Measurements from ENCODE around the gene BYSL.
A peak's percentile ranks its signal among the peaks of the same experiment; 100 is the strongest.

BYSL gene

DNA sequence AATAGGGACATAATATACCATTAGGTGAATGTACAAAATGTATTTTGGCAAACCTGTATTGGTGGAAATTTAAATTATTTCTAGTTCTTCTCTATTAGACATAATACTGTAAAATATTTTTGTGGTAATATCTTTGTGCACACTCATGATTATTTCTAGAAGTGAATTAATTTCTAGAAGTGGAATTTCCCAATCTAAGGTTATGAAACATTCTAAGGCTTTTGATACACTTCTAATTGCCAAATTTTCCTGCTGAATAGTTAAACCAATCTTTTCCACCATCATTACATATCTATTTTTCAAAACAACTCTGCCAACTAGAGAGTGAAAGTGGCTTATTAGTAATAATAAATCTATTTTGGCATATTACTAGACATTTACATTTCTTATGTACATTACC is 22.2 kb downstream of the BYSL start:
- peak; percentile 50 to 57 for DNase-seq

- no peak for DNase-seq
Observed at GRCh38 chr6:41947581-41948220, 26.4 kb downstream of the BYSL start.

GRCh38 chr6:41954668-41955067 is 33.4 kb downstream of the BYSL start:
- no peak for DNase-seq

GRCh38 chr6:41955412-41955811 is 34.1 kb downstream of the BYSL start:
- no peak for DNase-seq

DNA sequence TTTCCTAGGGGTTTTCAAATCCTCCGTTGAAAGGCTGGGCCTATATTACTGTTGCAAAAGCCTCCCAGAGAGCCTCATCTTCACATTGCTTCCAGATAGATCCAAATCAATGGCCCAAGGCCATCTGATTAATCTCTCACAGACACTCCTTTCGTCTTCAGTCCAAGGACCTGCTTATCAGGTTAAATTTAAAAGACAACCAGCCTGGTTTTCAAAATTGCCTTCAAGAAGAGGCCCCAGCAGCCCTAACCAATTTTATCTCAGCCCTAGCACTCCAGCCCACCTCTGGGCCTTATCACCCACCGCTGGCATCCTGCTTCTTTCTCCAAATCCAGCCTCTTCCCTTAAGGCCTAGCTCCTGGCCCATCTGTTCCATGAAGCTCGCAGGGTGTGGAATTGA is 35.8 kb downstream of the BYSL start:
- DNase-seq = no peak

- no peak for DNase-seq
Observed at GRCh38 chr6:41958022-41958856, 36.9 kb downstream of the BYSL start.

DNA sequence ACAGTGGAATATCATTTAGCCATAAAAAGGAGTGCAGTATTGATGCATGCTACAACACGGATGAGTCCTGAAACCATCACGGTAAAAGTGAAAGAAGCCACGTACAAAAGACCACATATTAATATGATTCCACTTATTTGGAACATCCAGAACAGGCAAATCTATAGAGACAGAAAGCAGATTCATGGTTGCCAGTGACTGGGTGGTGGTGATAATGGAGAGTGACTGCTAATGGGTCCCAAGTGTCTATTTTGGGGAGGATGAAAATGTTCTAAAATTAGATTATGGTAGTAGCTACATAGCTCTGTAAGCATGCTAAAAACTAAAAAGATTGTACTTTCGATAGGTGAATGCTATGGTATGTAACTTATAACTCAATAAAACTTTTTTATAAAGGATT is 38.7 kb downstream of the BYSL start:
- no peak for DNase-seq

- DNase-seq = no peak
Observed at GRCh38 chr6:41963371-41963770, 42.1 kb downstream of the BYSL start.

DNA sequence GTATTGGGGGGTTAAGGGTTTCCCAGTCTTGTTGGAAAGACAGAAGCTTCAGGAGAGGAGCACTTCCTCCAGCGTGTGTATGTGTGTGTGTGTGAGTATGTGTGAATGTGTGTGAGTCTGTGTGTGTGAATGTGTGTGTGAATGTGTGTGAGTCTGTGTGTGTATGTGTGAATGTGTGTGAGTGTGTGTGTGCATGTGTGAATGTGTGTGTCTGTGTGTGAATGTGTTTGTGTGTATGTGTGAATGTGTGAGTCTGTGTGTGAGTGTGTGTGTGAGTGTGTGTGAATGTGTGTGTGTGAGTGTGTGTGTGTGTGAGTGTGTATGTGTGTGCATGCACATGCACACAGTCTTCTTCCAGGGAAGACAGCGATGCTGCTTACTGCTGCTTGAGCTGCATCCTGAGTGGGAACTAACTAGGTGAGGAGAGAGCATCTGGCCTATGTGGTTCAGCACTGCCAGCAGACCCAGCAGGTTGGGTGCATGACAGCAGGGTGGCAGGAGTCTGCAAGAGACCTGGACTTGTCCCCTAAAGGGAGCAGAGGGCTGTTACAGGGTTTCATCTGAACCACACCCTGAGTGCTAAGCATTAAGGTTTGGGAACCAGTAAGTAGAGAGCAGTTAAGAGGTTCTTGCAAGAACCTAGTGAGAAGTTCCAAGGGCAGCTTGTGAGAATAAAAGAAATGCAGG is 43.0 kb downstream of the BYSL start:
- DNase-seq = no peak

- DNase-seq = no peak
Observed at GRCh38 chr6:41965429-41966213, 44.3 kb downstream of the BYSL start.

- no peak for DNase-seq
Observed at GRCh38 chr6:41966214-41966920, 45.1 kb downstream of the BYSL start.

DNA sequence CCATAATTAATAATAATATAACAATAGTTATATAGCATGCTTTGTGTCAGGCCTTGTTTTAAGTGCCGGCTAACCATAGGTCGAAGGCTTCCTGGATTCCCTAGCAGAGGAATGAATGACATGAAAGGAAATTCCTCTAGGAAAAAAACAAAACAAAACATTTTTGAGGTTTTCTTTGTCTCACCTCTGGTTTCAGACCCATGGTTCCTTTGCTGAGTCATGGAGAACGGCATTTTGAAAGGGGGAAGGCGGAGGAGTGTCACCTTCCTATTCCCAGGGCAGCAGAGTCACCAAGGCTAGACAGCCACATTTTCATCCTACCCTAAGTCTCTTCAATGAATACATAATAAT is 45.6 kb downstream of the BYSL start:
- DNase-seq = no peak

DNA sequence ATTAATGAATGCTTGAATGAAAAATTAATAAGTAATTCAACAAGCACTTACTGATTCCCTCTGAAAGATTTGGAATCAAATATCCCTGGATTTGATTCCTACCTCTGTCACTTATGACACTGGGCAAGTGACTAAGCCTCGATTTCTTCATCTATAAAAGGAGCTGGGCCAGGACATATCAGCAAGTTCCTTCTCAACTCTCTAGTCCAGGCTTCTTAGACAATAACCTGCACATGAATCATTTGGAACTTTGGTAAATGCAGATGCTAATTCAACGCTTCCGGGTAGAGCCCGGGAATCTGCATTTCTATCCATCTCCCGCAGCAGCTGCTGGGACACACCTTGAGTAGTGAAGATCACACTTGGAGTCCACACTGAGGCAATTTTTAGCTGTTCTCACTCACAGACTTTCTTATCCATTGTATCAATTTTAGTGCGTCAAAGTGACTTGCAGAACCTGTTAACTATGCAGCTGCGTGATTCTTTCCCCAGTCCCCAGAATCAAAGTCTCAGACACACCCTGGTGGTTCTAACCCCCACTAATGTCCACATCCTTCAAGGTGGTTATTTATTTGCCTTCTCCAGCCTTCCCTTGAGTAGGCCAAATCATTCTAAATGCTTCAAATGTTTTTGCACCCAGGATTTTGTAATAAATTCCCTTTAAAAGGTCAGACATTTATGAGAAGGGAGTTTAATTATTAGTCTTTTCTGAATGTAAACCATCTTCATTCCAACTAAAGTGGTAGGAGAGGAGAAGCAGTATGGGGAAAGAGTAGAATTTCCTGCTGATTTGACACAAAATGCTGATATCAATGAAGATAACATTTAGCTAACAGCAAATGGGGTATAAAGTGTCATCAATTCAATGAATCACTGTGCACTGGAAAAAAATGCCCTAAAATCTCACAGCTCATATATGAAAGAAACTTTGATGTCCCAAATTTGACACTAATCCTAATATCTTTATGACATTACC is 46.3 kb downstream of the BYSL start:
- DNase-seq = no peak

DNA sequence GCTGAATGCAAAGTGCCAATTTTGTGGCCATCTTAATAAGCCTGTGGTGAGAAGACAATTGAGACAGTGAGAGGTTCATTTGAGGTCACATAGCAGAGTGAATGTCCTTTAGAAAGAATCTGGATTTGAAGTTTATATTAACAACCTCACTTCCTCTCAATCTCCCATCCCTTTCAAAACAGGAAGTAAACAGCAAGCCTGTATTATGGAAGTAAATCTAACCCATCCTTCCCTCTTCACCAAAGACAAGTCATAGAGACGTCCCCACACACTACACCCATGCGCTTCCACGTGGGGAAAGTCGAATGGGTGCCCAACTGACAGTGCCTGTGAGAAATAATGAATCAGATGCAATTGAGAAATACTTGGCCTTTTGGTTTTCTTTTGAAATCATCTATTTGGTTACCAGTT is 49.1 kb downstream of the BYSL start:
- DNase-seq = peak; percentile 93 to 94

- DNase-seq = no peak
Observed at GRCh38 chr6:41972826-41973225, 51.5 kb downstream of the BYSL start.

DNA sequence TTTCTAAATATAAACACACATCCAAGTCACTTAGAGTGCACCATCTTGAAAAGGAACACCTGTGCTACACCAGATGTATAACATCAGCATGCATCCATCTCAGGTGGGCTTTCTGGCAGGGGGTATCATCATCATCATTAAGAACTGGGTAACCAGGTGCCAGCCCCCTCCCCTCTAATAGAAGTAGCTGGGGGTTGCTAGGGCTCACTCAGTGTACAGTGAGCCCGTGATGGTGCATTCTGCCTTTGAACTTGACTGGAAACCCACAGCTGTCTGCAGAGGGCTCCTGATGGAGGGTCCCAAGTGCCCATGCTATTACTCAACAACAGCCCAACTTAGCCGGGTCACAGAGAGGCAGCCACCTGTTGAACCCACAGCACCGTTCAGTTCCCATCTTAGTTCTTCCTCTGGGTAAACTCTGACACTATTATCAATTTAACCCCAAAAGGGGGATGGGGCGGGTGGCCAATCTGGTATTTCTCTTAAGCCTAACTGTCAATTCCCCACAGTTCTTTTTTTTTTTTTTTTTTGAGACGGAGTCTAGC is 53.1 kb downstream of the BYSL start:
- no peak for DNase-seq

DNA sequence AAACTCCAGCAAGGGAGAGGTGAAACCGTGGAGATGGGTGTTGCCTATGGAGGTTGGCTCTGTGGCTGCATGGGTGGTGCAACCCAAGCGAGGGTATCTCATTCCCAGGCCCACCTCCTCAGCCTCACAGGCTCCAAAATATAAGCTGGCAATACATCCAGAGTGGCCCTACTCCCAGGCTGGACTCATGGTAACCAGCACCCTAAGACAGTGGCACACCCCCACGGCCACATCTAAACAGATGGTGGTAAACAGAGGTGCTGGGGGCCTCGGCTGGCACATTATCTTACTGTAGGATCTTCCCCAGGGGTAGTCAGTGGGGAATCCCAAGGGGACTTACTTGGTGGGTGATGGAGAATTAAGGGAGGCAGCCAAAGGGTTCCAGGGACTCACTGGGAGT is 54.0 kb downstream of the BYSL start:
- no peak for DNase-seq

DNA sequence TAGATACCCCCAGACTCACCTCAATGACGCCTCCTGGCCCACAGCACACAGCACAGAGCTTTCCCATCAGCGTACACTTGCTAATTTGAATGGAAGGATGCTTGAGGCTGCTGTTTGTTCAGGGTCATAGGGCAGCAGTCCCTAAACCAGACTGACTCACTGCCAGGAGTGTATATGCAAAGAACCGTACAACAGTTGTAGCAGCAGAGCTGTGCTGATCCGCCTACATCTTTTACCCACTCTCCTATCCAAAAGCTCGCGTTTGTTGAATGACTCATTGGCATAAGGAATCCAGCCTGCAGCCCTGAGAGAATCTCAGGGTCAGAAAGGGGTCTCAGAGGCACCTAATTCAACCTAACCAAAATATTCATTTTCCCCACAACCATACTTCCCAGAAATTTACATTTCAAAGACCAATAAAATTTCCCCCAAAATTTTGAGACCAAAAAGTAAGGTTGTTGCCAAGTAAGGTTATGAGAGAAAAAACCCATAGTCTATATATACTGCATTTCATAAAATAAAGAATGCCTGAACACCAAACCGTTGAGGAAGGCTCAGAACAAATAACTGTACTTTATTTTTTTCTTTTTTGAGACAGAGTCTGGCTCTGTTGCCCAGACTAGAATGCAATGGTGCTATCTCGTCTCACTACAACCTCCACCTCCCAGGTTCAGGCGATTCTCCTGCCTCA is 55.6 kb downstream of the BYSL start:
- DNase-seq = no peak

All from AML-193 (cell line).